K562 (cell line): Measurements from ENCODE around the gene HTR1D. TPM values are rescaled to one million over a fixed set of nuclear protein-coding genes. Genes with fewer than 3 reads are reported as not detected.
A peak's percentile ranks its signal among the peaks of the same experiment; 100 is the strongest.

ENCODE experiments used
- ATF7 ChIP-seq: fragments of 450-650 bp; IDR thresholded peaks from 2 replicates; pipeline ENCODE4 v1.7.1; 2014; ENCODE audit warnings: mild to moderate bottlenecking, moderate library complexity
- HNRNPK ChIP-seq: fragments of 200-400 bp; formaldehyde crosslinking; IDR thresholded peaks from one replicate; pipeline ENCODE4 v1.6.1; 2018; ENCODE audit warnings: mild to moderate bottlenecking, low read depth, low read length; ENCODE audit not compliant: poor library complexity, severe bottlenecking
- KDM1A ChIP-seq, 2 experiments: fragments of 450-650 bp; IDR thresholded peaks; 2 replicates each; pipeline ENCODE4 v1.6.1; 2016; ENCODE audit warnings: mild to moderate bottlenecking in 2 of 2
- KLF6 ChIP-seq: fragments of 250-450 bp; sonication (Bioruptor Pico); IDR thresholded peaks from 2 replicates; pipeline ENCODE4 v1.4.0; 2020; ENCODE audit warnings: mild to moderate bottlenecking, moderate library complexity, borderline replicate concordance
- NR2F6 ChIP-seq: fragments of 450-650 bp; formaldehyde crosslinking; IDR thresholded peaks from 2 replicates; pipeline ENCODE4 v1.4.0; 2020; ENCODE audit warnings: mild to moderate bottlenecking
- PCBP1 ChIP-seq: fragments of 200-400 bp; formaldehyde crosslinking; IDR thresholded peaks from 2 replicates; pipeline ENCODE4 v1.6.1; 2018; ENCODE audit warnings: mild to moderate bottlenecking, low read depth, low read length; ENCODE audit not compliant: poor library complexity, severe bottlenecking
- RBFOX2 ChIP-seq: fragments of 200-400 bp; formaldehyde crosslinking; IDR thresholded peaks from 2 replicates; pipeline ENCODE4 v1.6.1; 2017; ENCODE audit warnings: low read depth, mild to moderate bottlenecking, low read length, moderate library complexity
- SIN3B ChIP-seq: fragments of 450-650 bp; IDR thresholded peaks from 2 replicates; pipeline ENCODE4 v1.6.1; 2017; ENCODE audit warnings: low read depth, mild to moderate bottlenecking, moderate library complexity
- SRSF3 ChIP-seq: fragments of 200-400 bp; formaldehyde crosslinking; IDR thresholded peaks from 2 replicates; pipeline ENCODE4 v1.6.1; 2016; ENCODE audit warnings: mild to moderate bottlenecking, low read length, moderate library complexity; ENCODE audit not compliant: insufficient read depth
- SRSF7 ChIP-seq: fragments of 200-400 bp; formaldehyde crosslinking; optimal IDR thresholded peaks from 2 replicates; pipeline ENCODE3; 2017; ENCODE audit warnings: mild to moderate bottlenecking, low read depth, low read length
- TAF1 ChIP-seq: IDR thresholded peaks from 2 replicates; pipeline ENCODE4 v1.6.1; 2011; ENCODE audit warnings: mild to moderate bottlenecking, low read length, moderate library complexity; ENCODE audit not compliant: insufficient read depth, control insufficient read depth, severe bottlenecking; ENCODE audit errors: extremely low read depth
- TBL1XR1 ChIP-seq, 2 experiments: IDR thresholded peaks; 2 replicates each; pipeline ENCODE4 v1.6.1; 2012; ENCODE audit warnings: improper control_type of control experiment in 2 of 2, low read length in 2 of 2, mild to moderate bottlenecking in 1 of 2
- ZBTB7A ChIP-seq: IDR thresholded peaks from 2 replicates; pipeline ENCODE4 v1.6.1; 2011; ENCODE audit warnings: low read depth, mild to moderate bottlenecking, low read length, moderate library complexity, borderline replicate concordance; ENCODE audit not compliant: control insufficient read depth
- ZFX ChIP-seq: sonication (generic); formaldehyde crosslinking; IDR thresholded peaks from 2 replicates; pipeline ENCODE4 v1.8.0; 2022; ENCODE audit warnings: mild to moderate bottlenecking, missing genetic modification reagents, moderate library complexity
- polyA plus RNA-seq, 8 experiments: library from polyadenylated mRNA; depleted of rRNA in 4 of 8; stranded (reverse) in 5 of 8; unstranded in 3 of 8; fragments of >200 nt; fragmentation: Nextera tagmentation in 2 of 8; fragmentation: Illumina TruSeq in 1 of 8; extraction: Ambion mirVana in 2 of 8; extraction: Trizol in 1 of 8; gene quantifications; 2 replicates each; pipeline versions ENCODE4 v1.2.1 to v1.2.3, GENCODE V29; 2011 to 2014; ENCODE audit warnings: inconsistent platforms in 1 of 8, missing spikeins in 1 of 8
- total RNA-seq, 7 experiments: library from RNA; depleted of rRNA in 6 of 7; stranded (reverse); fragments of >200 nt in 6 of 7; fragmentation: Illumina TruSeq in 2 of 7; extraction: Trizol in 2 of 7; gene quantifications; 2 replicates each; pipeline versions ENCODE4 v1.2.1 to v1.2.3, GENCODE V29; 2011 to 2021; ENCODE audit warnings: low replicate concordance in 1 of 7
- TF ChIP-seq, protein P1 (sequence below): fragments of 450-650 bp; formaldehyde crosslinking; IDR thresholded peaks from 2 replicates; pipeline ENCODE4 v1.4.0; 2020; ENCODE audit warnings: mild to moderate bottlenecking
- TF ChIP-seq, protein P2 (sequence below): sonication (generic); formaldehyde crosslinking; IDR thresholded peaks from 2 replicates; pipeline ENCODE4 v1.8.1; 2022; ENCODE audit warnings: missing genetic modification reagents
- TF ChIP-seq, protein P3 (sequence below): sonication (generic); formaldehyde crosslinking; IDR thresholded peaks from 2 replicates; pipeline ENCODE4 v1.9.0; 2022; ENCODE audit warnings: mild to moderate bottlenecking, missing genetic modification reagents
- TF ChIP-seq, protein P4 (sequence below), 2 experiments: fragments of 450-650 bp in 1 of 2; sonication (generic) in 1 of 2; formaldehyde crosslinking in 1 of 2; IDR thresholded peaks in 1 of 2; conservative IDR thresholded peaks in 1 of 2; 2 replicates each; pipeline versions ENCODE4 v1.6.1 to v1.8.1; 2016 to 2023; ENCODE audit warnings: mild to moderate bottlenecking in 2 of 2, moderate library complexity in 2 of 2, inconsistent platforms in 1 of 2, missing genetic modification reagents in 1 of 2
- TF ChIP-seq, protein P5 (sequence below), 3 experiments: fragments of 200-800 bp in 1 of 3; sonication (Bioruptor generic) in 1 of 3; sonication (generic) in 1 of 3; formaldehyde crosslinking in 1 of 3; IDR thresholded peaks; 2 replicates each; pipeline versions ENCODE4 v1.6.1 to v1.8.0; 2016 to 2022; ENCODE audit warnings: mild to moderate bottlenecking in 2 of 3, missing compliant biosample characterization in 2 of 3, missing genetic modification characterization in 2 of 3, missing genetic modification reagents in 1 of 3

The HTR1D gene
- total and polyA plus RNA-seq, 9 of the 15 experiments (the other 6 are each of a cell fraction or from before 2014, with no cell fraction given): 0.03 to 0.09 (median 0.04) TPM; not detected in 4

DNA sequence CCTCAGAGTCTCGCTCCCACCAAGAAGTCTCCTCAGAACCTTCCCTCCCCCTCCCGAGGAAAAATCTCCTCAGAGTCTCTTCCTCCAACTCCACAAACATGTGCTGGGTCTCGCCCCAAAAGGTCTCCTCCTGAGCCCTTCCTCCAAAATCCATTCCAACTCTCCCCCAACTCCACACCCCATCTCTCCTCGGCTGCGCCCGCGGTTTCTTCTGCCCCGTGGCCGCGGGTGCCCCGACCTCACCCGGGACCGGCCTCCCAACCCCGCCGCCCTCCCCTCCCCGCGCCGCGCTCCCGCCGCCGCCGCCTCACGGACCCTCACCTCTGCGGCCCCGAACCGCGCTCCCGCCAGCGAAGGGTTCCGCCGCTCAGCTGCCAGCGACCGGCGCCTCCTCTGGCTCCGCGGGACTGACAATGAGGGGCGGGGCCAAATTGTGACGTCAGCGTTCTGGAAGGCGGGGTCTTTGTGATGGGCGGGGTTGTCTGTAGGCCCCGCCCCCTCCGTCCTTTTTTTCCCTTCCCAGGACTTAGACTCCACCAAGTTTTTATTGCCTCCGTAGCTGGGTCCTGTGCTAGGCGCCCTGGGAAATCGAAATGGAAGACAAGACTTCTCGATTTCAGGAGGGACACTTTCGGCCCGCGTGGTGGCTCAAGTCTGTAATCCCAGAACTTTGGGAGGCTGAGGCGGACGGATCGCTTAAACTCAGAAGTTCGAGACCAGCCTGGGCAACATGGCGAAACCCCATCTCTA, 48.7 kb downstream of the HTR1D start, which contains the start of gene LUZP1 (continued):
- TF ChIP-seq, protein P1, sequence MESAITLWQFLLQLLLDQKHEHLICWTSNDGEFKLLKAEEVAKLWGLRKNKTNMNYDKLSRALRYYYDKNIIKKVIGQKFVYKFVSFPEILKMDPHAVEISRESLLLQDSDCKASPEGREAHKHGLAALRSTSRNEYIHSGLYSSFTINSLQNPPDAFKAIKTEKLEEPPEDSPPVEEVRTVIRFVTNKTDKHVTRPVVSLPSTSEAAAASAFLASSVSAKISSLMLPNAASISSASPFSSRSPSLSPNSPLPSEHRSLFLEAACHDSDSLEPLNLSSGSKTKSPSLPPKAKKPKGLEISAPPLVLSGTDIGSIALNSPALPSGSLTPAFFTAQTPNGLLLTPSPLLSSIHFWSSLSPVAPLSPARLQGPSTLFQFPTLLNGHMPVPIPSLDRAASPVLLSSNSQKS (CRISPR knock-in tag): no peak
- TF ChIP-seq TBL1XR1 (IDR thresholded peaks at IDR 0.05; ENCODE audit: low read length in 2 of 2) (no peak; a peak in 1 of 4 replicates), HNRNPK (peak; percentile 55), SRSF7 (no peak), KDM1A (IDR thresholded peaks at IDR 0.05) (no peak), RBFOX2 (peak; percentile 86), TAF1 (peak; percentile 100), KLF6 (no peak), ZFX (CRISPR knock-in tag) (peak; percentile 56), ATF7 (peak; percentile 99), SRSF3 (no peak), ZBTB7A (peak; percentile 86), NR2F6 (CRISPR knock-in tag) (no peak), PCBP1 (peak; percentile 82), SIN3B (peak; percentile 34; the same call in 1 of the 2 replicates)
- TF ChIP-seq, protein P2, sequence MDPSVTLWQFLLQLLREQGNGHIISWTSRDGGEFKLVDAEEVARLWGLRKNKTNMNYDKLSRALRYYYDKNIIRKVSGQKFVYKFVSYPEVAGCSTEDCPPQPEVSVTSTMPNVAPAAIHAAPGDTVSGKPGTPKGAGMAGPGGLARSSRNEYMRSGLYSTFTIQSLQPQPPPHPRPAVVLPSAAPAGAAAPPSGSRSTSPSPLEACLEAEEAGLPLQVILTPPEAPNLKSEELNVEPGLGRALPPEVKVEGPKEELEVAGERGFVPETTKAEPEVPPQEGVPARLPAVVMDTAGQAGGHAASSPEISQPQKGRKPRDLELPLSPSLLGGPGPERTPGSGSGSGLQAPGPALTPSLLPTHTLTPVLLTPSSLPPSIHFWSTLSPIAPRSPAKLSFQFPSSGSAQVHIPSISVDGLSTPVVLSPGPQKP (CRISPR knock-in tag): no peak
- TF ChIP-seq, protein P3, sequence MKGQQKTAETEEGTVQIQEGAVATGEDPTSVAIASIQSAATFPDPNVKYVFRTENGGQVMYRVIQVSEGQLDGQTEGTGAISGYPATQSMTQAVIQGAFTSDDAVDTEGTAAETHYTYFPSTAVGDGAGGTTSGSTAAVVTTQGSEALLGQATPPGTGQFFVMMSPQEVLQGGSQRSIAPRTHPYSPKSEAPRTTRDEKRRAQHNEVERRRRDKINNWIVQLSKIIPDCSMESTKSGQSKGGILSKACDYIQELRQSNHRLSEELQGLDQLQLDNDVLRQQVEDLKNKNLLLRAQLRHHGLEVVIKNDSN (CRISPR knock-in tag): no peak
- TF ChIP-seq, protein P4, sequence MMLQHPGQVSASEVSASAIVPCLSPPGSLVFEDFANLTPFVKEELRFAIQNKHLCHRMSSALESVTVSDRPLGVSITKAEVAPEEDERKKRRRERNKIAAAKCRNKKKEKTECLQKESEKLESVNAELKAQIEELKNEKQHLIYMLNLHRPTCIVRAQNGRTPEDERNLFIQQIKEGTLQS (IDR thresholded peaks at IDR 0.05): peak; percentile 93
- TF ChIP-seq, protein P4 (CRISPR knock-in tag; conservative IDR thresholded peaks at IDR 0.05): no peak
- TF ChIP-seq, protein P5, sequence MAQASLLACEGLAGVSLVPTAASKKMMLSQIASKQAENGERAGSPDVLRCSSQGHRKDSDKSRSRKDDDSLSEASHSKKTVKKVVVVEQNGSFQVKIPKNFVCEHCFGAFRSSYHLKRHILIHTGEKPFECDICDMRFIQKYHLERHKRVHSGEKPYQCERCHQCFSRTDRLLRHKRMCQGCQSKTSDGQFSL (CRISPR knock-in tag; IDR thresholded peaks at IDR 0.05): peak; percentile 78
- TF ChIP-seq, protein P5 (tag; IDR thresholded peaks at IDR 0.05): no peak
